Measurements from ENCODE around the gene UPK1B.

The UPK1B gene

GRCh38 chr3:119184796-119185570, 11.6 kb downstream of the UPK1B start:
- H3K4me3 ChIP-seq (ENCODE audit: low read length) = no peak overlapping the region
- no peaks in the 10 kb centered on the region for H3K9me3 ChIP-seq (replicated peaks; ENCODE audit: insufficient read depth, low read length)
- H4K20me1 ChIP-seq (ENCODE audit: insufficient read depth, low read length) = no peaks in the 10 kb centered on the region
- no peaks in the 10 kb centered on the region for H3K4me1 ChIP-seq (ENCODE audit: low read length)
- H3K27me3 ChIP-seq (replicated peaks; ENCODE audit: insufficient read depth, low read length) = no peaks in the 10 kb centered on the region
- DNase-seq = no peak
- TF ChIP-seq EZH2phosphoT487 (IDR thresholded peaks at IDR 0.05; ENCODE audit: low read length) = no peak
- no peak for TF ChIP-seq EZH2 (optimal IDR thresholded peaks at IDR 0.05; ENCODE audit: low read depth, low read length)
- H3K79me2 ChIP-seq (ENCODE audit: low read length) = no peaks in the 10 kb centered on the region
- H3K36me3 ChIP-seq (replicated peaks; ENCODE audit: insufficient read depth, low read length) = no peaks in the 10 kb centered on the region
- no peaks in the 10 kb centered on the region for H3K9me2 ChIP-seq (replicated peaks; ENCODE audit: insufficient read depth, low read length)
- no peak overlapping the region for H2AFZ ChIP-seq (ENCODE audit: low read length)
- no peaks in the 10 kb centered on the region for H3F3A ChIP-seq (ENCODE audit: insufficient read depth, low read length)
- H3K4me2 ChIP-seq (ENCODE audit: low read depth, low read length) = no peak overlapping the region
- H3K9ac ChIP-seq (ENCODE audit: low read length) = no peak overlapping the region
- no peak overlapping the region for H3K27ac ChIP-seq (ENCODE audit: low read length)

GRCh38 chr3:119187266-119187665, 13.9 kb downstream of the UPK1B start:
- Histone ChIP-seq H3K9me2 (replicated peaks; ENCODE audit: insufficient read depth, low read length) (no peaks in the 10 kb centered on the region), H3K36me3 (replicated peaks; ENCODE audit: insufficient read depth, low read length) (no peaks in the 10 kb centered on the region), H3K27me3 (replicated peaks; ENCODE audit: insufficient read depth, low read length) (no peaks in the 10 kb centered on the region), H3K4me1 (ENCODE audit: low read length) (no peaks in the 10 kb centered on the region), H4K20me1 (ENCODE audit: insufficient read depth, low read length) (no peaks in the 10 kb centered on the region), H3K4me2 (ENCODE audit: low read depth, low read length) (no peak overlapping the region), H3F3A (ENCODE audit: insufficient read depth, low read length) (no peaks in the 10 kb centered on the region), H2AFZ (ENCODE audit: low read length) (no peak overlapping the region), H3K9me3 (replicated peaks; ENCODE audit: insufficient read depth, low read length) (no peaks in the 10 kb centered on the region), H3K27ac (ENCODE audit: low read length) (no peak overlapping the region), H3K9ac (ENCODE audit: low read length) (no peak overlapping the region), H3K79me2 (ENCODE audit: low read length) (no peaks in the 10 kb centered on the region), H3K4me3 (ENCODE audit: low read length) (no peak overlapping the region)
- DNase-seq = no peak
- TF ChIP-seq EZH2 (optimal IDR thresholded peaks at IDR 0.05; ENCODE audit: low read depth, low read length) = no peak
- no peak for TF ChIP-seq CTCF (IDR thresholded peaks at IDR 0.05; ENCODE audit: low read length)
- no peak for TF ChIP-seq EZH2phosphoT487 (IDR thresholded peaks at IDR 0.05; ENCODE audit: low read length)

- Histone ChIP-seq H3K9me2 (replicated peaks; ENCODE audit: insufficient read depth, low read length) (no peaks in the 10 kb centered on the region), H3K4me2 (ENCODE audit: low read depth, low read length) (no peak overlapping the region), H3K4me1 (ENCODE audit: low read length) (no peaks in the 10 kb centered on the region), H3K27me3 (replicated peaks; ENCODE audit: insufficient read depth, low read length) (no peaks in the 10 kb centered on the region), H3K79me2 (ENCODE audit: low read length) (no peaks in the 10 kb centered on the region), H3K4me3 (ENCODE audit: low read length) (no peak overlapping the region), H3K9me3 (replicated peaks; ENCODE audit: insufficient read depth, low read length) (no peaks in the 10 kb centered on the region), H3K9ac (ENCODE audit: low read length) (no peak overlapping the region), H3K27ac (ENCODE audit: low read length) (no peak overlapping the region), H2AFZ (ENCODE audit: low read length) (no peak overlapping the region), H3K36me3 (replicated peaks; ENCODE audit: insufficient read depth, low read length) (no peaks in the 10 kb centered on the region), H3F3A (ENCODE audit: insufficient read depth, low read length) (no peaks in the 10 kb centered on the region), H4K20me1 (ENCODE audit: insufficient read depth, low read length) (no peaks in the 10 kb centered on the region)
- DNase-seq = no peak
- TF ChIP-seq CTCF (IDR thresholded peaks at IDR 0.05; ENCODE audit: low read length) (no peak), EZH2 (optimal IDR thresholded peaks at IDR 0.05; ENCODE audit: low read depth, low read length) (no peak), EZH2phosphoT487 (IDR thresholded peaks at IDR 0.05; ENCODE audit: low read length) (no peak)
Measured at GRCh38 chr3:119191800-119192199, 18.4 kb downstream of the UPK1B start.

Data from MM.1S (cell line).